CD4-positive, alpha-beta T cell treated with Interleukin-6 at 100 ng/mL for 8 hours (primary cell): ENCODE data around the gene OR4D11.

Experiments
- DNase-seq: peaks from one replicate; pipeline ENCODE4 v3.0.0-alpha.2; 2020; ENCODE audit warnings: mixed read lengths, low spot score

OR4D11 gene

GRCh38 chr11:59548309-59548656 is 44.9 kb downstream of the OR4D11 start:
- no peak for DNase-seq

GRCh38 chr11:59550368-59550841 is 47.0 kb downstream of the OR4D11 start:
- DNase-seq, result peak; percentile 84

- DNase-seq, result peak; percentile 74
Measured at GRCh38 chr11:59550842-59551658, 47.7 kb downstream of the OR4D11 start.

- no peak for DNase-seq
Measured at GRCh38 chr11:59551659-59552521, 48.5 kb downstream of the OR4D11 start.

GRCh38 chr11:59552844-59553243 is 49.5 kb downstream of the OR4D11 start:
- no peak for DNase-seq

GRCh38 chr11:59553323-59553722 is 49.9 kb downstream of the OR4D11 start:
- no peak for DNase-seq
